Ovary (tissue), 9 donors: ENCODE data around the gene GALP. TPM values are rescaled to one million over a fixed set of nuclear protein-coding genes. Genes with fewer than 3 reads are reported as not detected.
A peak's percentile ranks its signal among the peaks of the same experiment; 100 is the strongest.
"Not testable (repeated sequence)": the region's sequence is repeated elsewhere in the genome, so short reads cannot be mapped to it uniquely, and the experiment has no call there.

Experiments
- DNase-seq, 5 donors: peaks; one replicate each; pipeline ENCODE4 v3.0.0-alpha.2; 2019 to 2020
- H3K27ac ChIP-seq, 2 donors: fragments of 200-600 bp; one replicate each; pipeline versions ENCODE4 v1.5.1 to v1.8.0; 2019 to 2022
- H3K27me3 ChIP-seq: fragments of 200-600 bp; one replicate; pipeline ENCODE4 v1.8.0; 2022
- H3K36me3 ChIP-seq: fragments of 200-600 bp; sonication (generic); one replicate; pipeline ENCODE4 v1.5.1; 2019
- H3K4me1 ChIP-seq: one replicate; pipeline ENCODE4 v1.8.1; 2013; ENCODE audit warnings: mild to moderate bottlenecking, moderate library complexity; ENCODE audit not compliant: insufficient read depth
- H3K4me3 ChIP-seq: fragments of 200-600 bp; sonication (generic); one replicate; pipeline ENCODE4 v1.5.1; 2017
- H3K9me3 ChIP-seq, 2 donors: fragments of 200-600 bp in 1 of 2; sonication (generic) in 1 of 2; one replicate each; pipeline versions ENCODE4 v1.5.1 to v1.8.1; 2013 to 2019; ENCODE audit warnings: mild to moderate bottlenecking in 1 of 2, moderate library complexity in 1 of 2
- CTCF ChIP-seq, 3 donors: fragments of 450-650 bp in 2 of 3; fragments of 200-600 bp in 1 of 3; IDR thresholded peaks; one replicate each; pipeline versions ENCODE4 v1.5.1 to v1.8.0; 2016 to 2022; ENCODE audit warnings: antibody characterized with exemption in 3 of 3, mild to moderate bottlenecking in 1 of 3
- EP300 ChIP-seq: sonication (generic); formaldehyde crosslinking; IDR thresholded peaks from one replicate; pipeline ENCODE4 v1.6.1; 2017; ENCODE audit warnings: antibody characterized with exemption
- POLR2A ChIP-seq: fragments of 450-650 bp; IDR thresholded peaks from one replicate; pipeline ENCODE4 v1.6.1; 2017; ENCODE audit warnings: antibody characterized with exemption, mild to moderate bottlenecking, moderate library complexity
- WGBS, 3 donors: extraction: QIAGEN DNeasy Blood & Tissue Kit in 1 of 3; methylation state at CpG; one replicate each; pipeline versions ENCODE4 v1.1.5 to v1.1.7; 2013 to 2017; 5-methylcytosine and 5-hydroxymethylcytosine counted together
- intact Hi-C, 4 donors: fragments of 100-400 bp; cut with DNase I; formaldehyde crosslinking; loops; one replicate each; pipeline versions ENCODE4 v1.11.0 to v1.15.1; 2022 to 2023
- polyA plus RNA-seq, 2 donors: library from polyadenylated mRNA; stranded (reverse); fragments of 200-250 nt in 1 of 2; fragments of 350-450 nt in 1 of 2; fragmentation: Illumina TruSeq in 1 of 2; extraction: RNeasy Lipid Tissue Mini Kit (QIAGEN cat#74804) in 1 of 2; gene quantifications; one replicate each; pipeline ENCODE4 v1.2.3, GENCODE V29; 2013 to 2014
- total RNA-seq, 7 donors: library from RNA; depleted of rRNA in 2 of 7; stranded (reverse); fragments of >200 nt in 2 of 7; fragmentation: NEBNext Ultra II Directional in 3 of 7; extraction: Animal tissue kit (Norgen Biotek cat#: 25700) in 3 of 7; gene quantifications; one replicate each; pipeline versions ENCODE4 v1.1.0 to v1.2.4, GENCODE V29; 2016 to 2023
- donor health status: DM: no; HTN: no; CAD: no; lungs with moderate emphysema.
- donor health status: DM: no; HTN: no; CAD: no.
- donor health status: Bipolar disorder and iron deficiency.
- donor health status: DM: yes; HTN: yes; CAD: no.
- donor health status: DM: no; HTN: no; CAD: no.
- donor health status: DM: yes; HTN: yes; CAD: no.

GALP gene
- total and polyA plus RNA-seq, 9 donors = not detected

DNA sequence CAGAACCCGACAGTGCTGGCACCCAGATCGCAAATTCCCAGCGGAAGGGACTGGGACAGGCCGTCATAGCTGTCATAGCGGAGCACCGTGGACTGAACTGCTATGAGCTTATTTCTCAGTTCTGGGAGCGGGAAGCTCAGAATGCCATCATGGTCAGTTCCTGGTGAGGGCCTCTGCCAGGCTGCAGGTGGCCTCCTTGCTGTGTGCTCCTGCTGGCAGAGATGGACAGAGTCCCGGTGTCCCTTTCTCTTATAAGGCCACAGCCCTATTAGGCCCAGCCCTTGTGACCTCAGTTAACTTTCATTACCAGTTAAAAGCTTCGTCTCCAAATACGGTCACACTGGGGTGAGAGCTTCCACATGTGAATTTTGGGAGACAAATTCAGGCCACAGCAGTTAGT is 30.1 kb upstream of the GALP start:
- no peak for DNase-seq
- WGBS, 3 donors = 85 to 92% (median 88%) methylated on average over 10 of the region's 10 CpGs

GRCh38 chr19:56146904-56147303 is 28.9 kb upstream of the GALP start:
- no peak for TF ChIP-seq POLR2A
- no peak for TF ChIP-seq EP300
- TF ChIP-seq CTCF (IDR thresholded peaks at IDR 0.05) = no peak
- H3K27ac ChIP-seq = no peak overlapping the region
- WGBS, 3 donors = 53 to 93% (median 73%) methylated on average over 18 to 31 of the region's 31 CpGs

More for the DNA sequence above, 30.1 kb upstream of the GALP start:
- H3K27ac ChIP-seq = no peak overlapping the region
- no peak for TF ChIP-seq POLR2A
- no peak for TF ChIP-seq CTCF (IDR thresholded peaks at IDR 0.05)
- no peak for TF ChIP-seq EP300
- H3K4me1 ChIP-seq = peaks cover 16% of the 10 kb centered on the region
- H3K4me3 ChIP-seq = no peak overlapping the region
- no peaks in the 10 kb centered on the region for H3K9me3 ChIP-seq
- no peaks in the 10 kb centered on the region for H3K36me3 ChIP-seq
- intact Hi-C loops = loop anchor here in 1 of 4 donors (10.0 kb wide), 1 partner anchor 159 kb away; no protein-coding TSS in a partner anchor
- no peaks in the 10 kb centered on the region for H3K27me3 ChIP-seq

GRCh38 chr19:56147307-56147706 is 28.5 kb upstream of the GALP start:
- WGBS, 3 donors = 37 to 78% (median 48%) methylated on average over 19 to 22 of the region's 22 CpGs
- no peak overlapping the region for H3K27ac ChIP-seq
- peak in 1 of 5 donors; percentile 66 for DNase-seq
- H3K27me3 ChIP-seq = no peaks in the 10 kb centered on the region
- intact Hi-C loops = loop anchor here in 1 of 4 donors (10.0 kb wide), 1 partner anchor 157 kb away; no protein-coding TSS in a partner anchor
- no peaks in the 10 kb centered on the region for H3K9me3 ChIP-seq
- TF ChIP-seq POLR2A = no peak
- TF ChIP-seq CTCF (IDR thresholded peaks at IDR 0.05) = no peak
- no peak for TF ChIP-seq EP300
- H3K4me3 ChIP-seq = no peak overlapping the region
- no peaks in the 10 kb centered on the region for H3K36me3 ChIP-seq
- H3K4me1 ChIP-seq = peaks cover 14% of the 10 kb centered on the region

More at GRCh38 chr19:56146904-56147303, 28.9 kb upstream of the GALP start:
- H3K4me1 ChIP-seq = peaks cover 15% of the 10 kb centered on the region
- no peaks in the 10 kb centered on the region for H3K36me3 ChIP-seq
- no peaks in the 10 kb centered on the region for H3K9me3 ChIP-seq
- intact Hi-C loops = loop anchor here in 1 of 4 donors (10.0 kb wide), 1 partner anchor 158 kb away; no protein-coding TSS in a partner anchor
- no peak overlapping the region for H3K4me3 ChIP-seq
- no peak for DNase-seq
- H3K27me3 ChIP-seq = no peaks in the 10 kb centered on the region

DNA sequence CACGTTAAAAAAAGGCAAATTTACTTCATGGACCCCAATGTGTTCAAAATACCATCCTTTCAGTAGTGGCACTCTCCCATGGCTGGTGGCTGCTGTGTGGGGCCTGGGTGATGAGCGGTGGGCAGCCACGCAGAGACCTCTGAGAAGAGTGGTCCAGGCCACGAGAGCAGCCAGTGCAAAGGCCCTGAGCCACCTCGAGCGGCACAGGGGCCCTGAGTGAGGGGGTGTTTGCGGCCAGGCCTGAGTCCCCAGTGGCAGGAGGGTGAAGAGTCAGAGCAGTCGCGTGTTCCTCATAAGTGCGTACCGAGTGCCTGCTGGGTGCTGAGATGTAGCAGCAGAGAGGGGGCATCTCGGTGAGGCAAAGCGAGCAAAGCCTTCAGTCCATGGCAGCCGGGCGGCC is 27.7 kb upstream of the GALP start:
- H3K27ac ChIP-seq = no peak overlapping the region
- H3K9me3 ChIP-seq = no peaks in the 10 kb centered on the region
- no peak overlapping the region for H3K4me3 ChIP-seq
- no peaks in the 10 kb centered on the region for H3K27me3 ChIP-seq
- no peak for TF ChIP-seq EP300
- TF ChIP-seq CTCF (IDR thresholded peaks at IDR 0.05) = no peak
- TF ChIP-seq POLR2A = no peak
- H3K4me1 ChIP-seq = peaks cover 12% of the 10 kb centered on the region
- 95% methylated on average over 15 of the region's 15 CpGs for WGBS, 3 donors
- H3K36me3 ChIP-seq = no peaks in the 10 kb centered on the region
- intact Hi-C loops = loop anchor here in 1 of 4 donors (10.0 kb wide), 1 partner anchor 157 kb away; no protein-coding TSS in a partner anchor
- no peak for DNase-seq

DNA sequence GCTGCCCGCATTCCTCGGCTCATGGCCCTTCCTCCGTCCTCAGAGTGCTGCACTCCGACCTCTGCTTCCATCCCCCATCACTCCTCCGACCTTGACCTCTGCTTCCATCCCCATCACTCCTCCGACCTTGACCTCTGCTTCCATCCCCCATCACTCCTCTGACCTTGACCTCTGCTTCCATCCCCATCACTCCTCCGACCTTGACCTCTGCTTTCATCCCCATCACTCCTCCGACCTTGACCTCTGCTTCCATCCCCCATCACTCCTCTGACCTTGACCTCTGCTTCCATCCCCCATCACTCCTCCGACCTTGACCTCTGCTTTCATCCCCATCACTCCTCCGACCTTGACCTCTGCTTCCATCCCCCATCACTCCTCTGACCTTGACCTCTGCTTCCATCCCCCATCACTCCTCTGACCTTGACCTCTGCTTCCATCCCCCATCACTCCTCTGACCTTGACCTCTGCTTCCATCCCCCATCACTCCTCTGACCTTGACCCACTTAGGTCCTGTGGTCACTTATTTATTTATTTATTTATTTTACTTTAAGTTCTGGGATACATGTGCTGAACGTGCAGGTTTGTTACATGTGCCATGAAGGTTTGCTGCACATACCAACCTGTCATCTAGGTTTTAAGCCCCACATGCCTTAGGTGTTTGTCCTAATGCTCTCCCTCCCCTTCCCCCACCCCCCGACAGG is 26.7 kb upstream of the GALP start:
- not testable (repeated sequence) for H3K36me3 ChIP-seq, DNase-seq, H3K4me3 ChIP-seq, H3K9me3 ChIP-seq, H3K27ac ChIP-seq, H3K27me3 ChIP-seq
- peaks cover 12% of the 10 kb centered on the region for H3K4me1 ChIP-seq
- WGBS, 3 donors = 86 to 87% (median 86%) methylated on average over 12 of the region's 12 CpGs
- intact Hi-C loops = loop anchor here in 1 of 4 donors (10.0 kb wide), 1 partner anchor 156 kb away; no protein-coding TSS in a partner anchor
